ENCODE measurements around the gene RFNG. TPM values are rescaled to one million over a fixed set of nuclear protein-coding genes. Genes with fewer than 3 reads are reported as not detected.
A peak's percentile ranks its signal among the peaks of the same experiment; 100 is the strongest.

RFNG gene
- total RNA-seq, 1 donor from 2014 or later, result 72.3 TPM

GRCh38 chr17:82073446-82073845 is 21.8 kb upstream of the RFNG start:
- Histone ChIP-seq H3K27me3 (ENCODE audit: control insufficient read depth, insufficient read depth, low read length) (no peaks in the 10 kb centered on the region), H3K4me3 (ENCODE audit: low read depth, low read length) (no peak overlapping the region), H3K36me3 (ENCODE audit: control insufficient read depth, insufficient read depth, low read length) (no peaks in the 10 kb centered on the region)
- TF ChIP-seq, protein P1, sequence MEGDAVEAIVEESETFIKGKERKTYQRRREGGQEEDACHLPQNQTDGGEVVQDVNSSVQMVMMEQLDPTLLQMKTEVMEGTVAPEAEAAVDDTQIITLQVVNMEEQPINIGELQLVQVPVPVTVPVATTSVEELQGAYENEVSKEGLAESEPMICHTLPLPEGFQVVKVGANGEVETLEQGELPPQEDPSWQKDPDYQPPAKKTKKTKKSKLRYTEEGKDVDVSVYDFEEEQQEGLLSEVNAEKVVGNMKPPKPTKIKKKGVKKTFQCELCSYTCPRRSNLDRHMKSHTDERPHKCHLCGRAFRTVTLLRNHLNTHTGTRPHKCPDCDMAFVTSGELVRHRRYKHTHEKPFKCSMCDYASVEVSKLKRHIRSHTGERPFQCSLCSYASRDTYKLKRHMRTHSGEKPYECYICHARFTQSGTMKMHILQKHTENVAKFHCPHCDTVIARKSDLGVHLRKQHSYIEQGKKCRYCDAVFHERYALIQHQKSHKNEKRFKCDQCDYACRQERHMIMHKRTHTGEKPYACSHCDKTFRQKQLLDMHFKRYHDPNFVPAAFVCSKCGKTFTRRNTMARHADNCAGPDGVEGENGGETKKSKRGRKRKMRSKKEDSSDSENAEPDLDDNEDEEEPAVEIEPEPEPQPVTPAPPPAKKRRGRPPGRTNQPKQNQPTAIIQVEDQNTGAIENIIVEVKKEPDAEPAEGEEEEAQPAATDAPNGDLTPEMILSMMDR (IDR thresholded peaks at IDR 0.05; ENCODE audit: insufficient read depth, low read length, poor library complexity, severe bottlenecking), result no peak
- no peak for DNase-seq (ENCODE audit: low read depth)

DNA sequence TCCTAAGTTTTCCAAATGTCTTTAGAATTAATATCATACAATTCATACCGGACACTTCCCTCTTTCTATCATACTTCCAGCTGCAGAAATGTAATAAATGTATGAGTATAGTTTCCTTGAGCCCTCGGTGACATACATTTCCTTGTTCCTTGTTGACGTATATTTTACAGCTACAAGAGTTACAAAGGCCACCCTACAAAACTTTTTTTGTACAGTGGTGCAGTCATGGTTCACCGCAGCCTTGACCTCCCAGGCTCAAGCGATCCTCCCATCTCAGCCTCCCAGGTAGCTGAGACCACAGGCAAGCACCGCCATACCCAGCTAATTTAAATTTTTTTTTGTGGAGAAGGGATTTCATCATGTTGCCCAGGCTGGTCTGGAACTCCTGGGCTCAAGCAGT is 21.2 kb upstream of the RFNG start:
- Histone ChIP-seq H3K4me3 (ENCODE audit: low read depth, low read length) (no peak overlapping the region), H3K36me3 (ENCODE audit: control insufficient read depth, insufficient read depth, low read length) (no peaks in the 10 kb centered on the region), H3K27me3 (ENCODE audit: control insufficient read depth, insufficient read depth, low read length) (no peaks in the 10 kb centered on the region)
- TF ChIP-seq, protein P1 (IDR thresholded peaks at IDR 0.05; ENCODE audit: insufficient read depth, low read length, poor library complexity, severe bottlenecking), result no peak
- no peak for DNase-seq (ENCODE audit: low read depth)

GRCh38 chr17:82070611-82071010 is 19.0 kb upstream of the RFNG start:
- DNase-seq (ENCODE audit: low read depth), result no peak
- no peaks in the 10 kb centered on the region for H3K27me3 ChIP-seq (ENCODE audit: control insufficient read depth, insufficient read depth, low read length)
- TF ChIP-seq, protein P1 (IDR thresholded peaks at IDR 0.05; ENCODE audit: insufficient read depth, low read length, poor library complexity, severe bottlenecking), result no peak
- H3K36me3 ChIP-seq (ENCODE audit: control insufficient read depth, insufficient read depth, low read length), result no peaks in the 10 kb centered on the region
- no peak overlapping the region for H3K4me3 ChIP-seq (ENCODE audit: low read depth, low read length)

- TF ChIP-seq, protein P1 (IDR thresholded peaks at IDR 0.05; ENCODE audit: insufficient read depth, low read length, poor library complexity, severe bottlenecking), result no peak
- no peaks in the 10 kb centered on the region for H3K27me3 ChIP-seq (ENCODE audit: control insufficient read depth, insufficient read depth, low read length)
- H3K4me3 ChIP-seq (ENCODE audit: low read depth, low read length), result peak within 1 kb of the TSS; percentile 92
- no peak for DNase-seq (ENCODE audit: low read depth)
- no peaks in the 10 kb centered on the region for H3K36me3 ChIP-seq (ENCODE audit: control insufficient read depth, insufficient read depth, low read length)
These were observed 14.2 kb upstream of the RFNG start, which contains the start of gene DUS1L for GRCh38 chr17:82065638-82066303. TSS of gene DUS1L (minus strand) at chr17:82065804. CDS start at chr17:82065059, 745 bp downstream.

GRCh38 chr17:82065193-82065637 is 13.6 kb upstream of the RFNG start:
- DNase-seq (ENCODE audit: low read depth), result no peak
- no peaks in the 10 kb centered on the region for H3K27me3 ChIP-seq (ENCODE audit: control insufficient read depth, insufficient read depth, low read length)
- H3K4me3 ChIP-seq (ENCODE audit: low read depth, low read length), result peak overlapping the region; percentile 92
- no peaks in the 10 kb centered on the region for H3K36me3 ChIP-seq (ENCODE audit: control insufficient read depth, insufficient read depth, low read length)
- TF ChIP-seq, protein P1 (IDR thresholded peaks at IDR 0.05; ENCODE audit: insufficient read depth, low read length, poor library complexity, severe bottlenecking), result no peak
